B cell (primary cell): Measurements from ENCODE around the gene SNCA. TPM values are rescaled to one million over a fixed set of nuclear protein-coding genes. Genes with fewer than 3 reads are reported as not detected.

Experiments used
- ATAC-seq: fragments of 200-7000 bp; cut with Tn5 transposase; one replicate; pipeline ENCODE4 v1.10.0; 2021; ENCODE audit warnings: low read depth, mild to moderate bottlenecking, moderate number of reproducible peaks, moderate library complexity
- CTCF ChIA-PET: fragments of 350-600 bp; sonication (Branson Sonifier 250); formaldehyde crosslinking; loops from one replicate; lab custom pipeline; 2021; ENCODE audit warnings: antibody characterized with exemption, inconsistent platforms; lab: Charles Lee
- POLR2A ChIA-PET: fragments of 350-600 bp; sonication (Branson Sonifier 250); formaldehyde crosslinking; loops from one replicate; lab custom pipeline; 2021; ENCODE audit warnings: antibody characterized with exemption; lab: Charles Lee
- DNase-seq: peaks from one replicate; pipeline ENCODE4 v3.0.0; 2013
- H2AFZ ChIP-seq: 2 replicates; pipeline ENCODE4 v1.6.1; 2012; ENCODE audit warnings: mild to moderate bottlenecking, low read depth, low read length; ENCODE audit not compliant: insufficient read depth, poor library complexity, severe bottlenecking
- H3K27ac ChIP-seq, 2 donors: 1 replicate in 1 of 2; 2 replicates in 1 of 2; pipeline ENCODE4 v1.5.1; 2012 to 2013; ENCODE audit warnings: low read length in 2 of 2, mild to moderate bottlenecking in 2 of 2, moderate library complexity in 1 of 2
- H3K27me3 ChIP-seq, 4 experiments: fragments of 200-600 bp in 1 of 4; sonication (generic) in 1 of 4; replicated peaks in 1 of 4; 1 replicate in 2 of 4; 2 replicates in 2 of 4; pipeline versions ENCODE4 v1.6.1 to v1.7.0; 2013 to 2016; ENCODE audit warnings: low read length in 3 of 4, mild to moderate bottlenecking in 2 of 4, mixed read lengths in 1 of 4, moderate library complexity in 1 of 4; ENCODE audit not compliant: insufficient read depth in 4 of 4, control insufficient read depth in 3 of 4; ENCODE audit errors: control extremely low read depth in 1 of 4
- H3K36me3 ChIP-seq, 2 experiments: replicated peaks in 1 of 2; 1 replicate in 1 of 2; 2 replicates in 1 of 2; pipeline versions ENCODE4 v1.6.1 to v1.7.1; 2013; ENCODE audit warnings: low read length in 1 of 2; ENCODE audit not compliant: insufficient read depth in 2 of 2, control insufficient read depth in 1 of 2; ENCODE audit errors: control extremely low read depth in 1 of 2, extremely low read depth in 1 of 2
- H3K4me1 ChIP-seq, 2 donors: fragments of 200-600 bp in 1 of 2; sonication (generic) in 1 of 2; 1 replicate in 1 of 2; 2 replicates in 1 of 2; pipeline versions ENCODE4 v1.5.1 to v1.6.1; 2013 to 2017; ENCODE audit warnings: low read length in 2 of 2; ENCODE audit not compliant: control insufficient read depth in 2 of 2, insufficient read depth in 2 of 2
- H3K4me2 ChIP-seq: replicated peaks from 2 replicates; pipeline ENCODE3; 2012; ENCODE audit warnings: mild to moderate bottlenecking, low read depth, low read length; ENCODE audit not compliant: poor library complexity, severe bottlenecking
- H3K4me3 ChIP-seq, 5 experiments: fragments of 200-600 bp in 1 of 5; sonication (generic) in 1 of 5; 1 replicate in 3 of 5; 2 replicates in 2 of 5; pipeline versions ENCODE4 v1.5.1 to v1.7.0; 2011 to 2016; ENCODE audit warnings: low read length in 4 of 5, mild to moderate bottlenecking in 4 of 5, low read depth in 2 of 5, control low read depth in 1 of 5, moderate library complexity in 1 of 5; ENCODE audit not compliant: insufficient read depth in 1 of 5; ENCODE audit errors: control extremely low read depth in 1 of 5, extremely low read depth in 1 of 5
- H3K79me2 ChIP-seq: fragments of 200-600 bp; sonication (generic); one replicate; pipeline ENCODE4 v1.6.0; 2016; ENCODE audit warnings: low read length; ENCODE audit not compliant: control insufficient read depth, insufficient read depth
- H3K9ac ChIP-seq: fragments of 200-600 bp; sonication (generic); 2 replicates; pipeline ENCODE4 v1.6.1; 2017; ENCODE audit warnings: mild to moderate bottlenecking, low read length, moderate library complexity
- H3K9me3 ChIP-seq, 3 donors: one replicate each; pipeline versions ENCODE4 v1.6.1 to v1.7.1; 2013; ENCODE audit warnings: low read length in 2 of 3; ENCODE audit not compliant: control insufficient read depth in 2 of 3, insufficient read depth in 1 of 3; ENCODE audit errors: control extremely low read depth in 1 of 3
- H4K20me1 ChIP-seq: 2 replicates; pipeline ENCODE4 v1.6.0; 2012; ENCODE audit warnings: mild to moderate bottlenecking, low read length; ENCODE audit not compliant: insufficient read depth, control insufficient read depth, poor library complexity, severe bottlenecking
- H3K27ac Mint-ChIP-seq: one replicate; pipeline ENCODE4 v1.8.0; 2021; ENCODE audit warnings: mixed read lengths
- H3K27me3 Mint-ChIP-seq: one replicate; pipeline ENCODE4 v1.8.0; 2021; ENCODE audit warnings: mixed read lengths
- H3K4me1 Mint-ChIP-seq: one replicate; pipeline ENCODE4 v1.8.0; 2021; ENCODE audit warnings: mixed read lengths
- H3K4me3 Mint-ChIP-seq: one replicate; pipeline ENCODE4 v1.8.0; 2021; ENCODE audit warnings: mixed read lengths
- H3K9me3 Mint-ChIP-seq: one replicate; pipeline ENCODE4 v1.8.0; 2022; ENCODE audit warnings: mixed read lengths; ENCODE audit not compliant: insufficient read depth
- EZH2 ChIP-seq: IDR thresholded peaks from 2 replicates; pipeline ENCODE4 v1.6.1; 2012; ENCODE audit warnings: borderline replicate concordance, low read depth, mild to moderate bottlenecking, moderate library complexity, low read length; ENCODE audit not compliant: insufficient read depth, poor library complexity, severe bottlenecking
- WGBS: methylation state at CpG from one replicate; pipeline ENCODE4 v1.1.5; 2013; ENCODE audit warnings: missing lambda C conversion rate; ENCODE audit not compliant: insufficient coverage; 5-methylcytosine and 5-hydroxymethylcytosine counted together
- intact Hi-C: fragments of 100-400 bp; cut with micrococcal nuclease; formaldehyde crosslinking; loops from one replicate; pipeline ENCODE4 v1.10.0; 2022
- polyA plus RNA-seq: library from polyadenylated mRNA; depleted of rRNA; stranded (reverse); fragments of >200 nt; gene quantifications from 2 replicates; pipeline ENCODE4 v1.2.3, GENCODE V29; 2012
- total RNA-seq, 2 donors: library from RNA; stranded (reverse); fragments of 120-200 nt in 1 of 2; gene quantifications; 1 replicate in 1 of 2; 2 replicates in 1 of 2; pipeline versions ENCODE4 v1.2.3 to v1.2.4, GENCODE V29; 2013 to 2022
- TF ChIP-seq, protein P1 (sequence below): fragments of 200-600 bp; IDR thresholded peaks from one replicate; pipeline ENCODE4 v1.8.0; 2022; ENCODE audit warnings: antibody characterized with exemption, mild to moderate bottlenecking

SNCA gene
- total and polyA plus RNA-seq, 2 donors (not counting 1 experiment from before 2014, with no cell fraction given): 0.48 to 1.3 TPM

DNA sequence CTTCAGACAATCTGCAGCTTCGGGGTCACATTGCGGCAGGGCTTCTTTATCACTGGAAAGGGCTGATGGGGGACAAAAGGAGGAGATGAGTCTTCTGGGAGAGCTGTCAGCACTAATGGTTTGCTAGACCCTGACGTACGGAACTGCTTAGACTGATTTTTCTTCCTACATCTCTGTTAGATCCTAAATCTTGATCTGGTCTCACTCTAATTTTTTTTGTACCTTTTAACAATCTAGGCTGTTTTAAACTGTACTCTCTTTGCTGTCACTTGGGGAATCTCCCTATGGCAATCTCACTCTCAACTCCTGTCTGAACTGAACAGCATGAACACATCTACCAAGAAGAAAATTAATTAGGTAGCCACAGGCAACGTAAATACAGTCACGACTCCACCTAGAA is 120.1 kb downstream of the SNCA start:
- H3K27ac ChIP-seq: no peak overlapping the region
- TF ChIP-seq, protein P1, sequence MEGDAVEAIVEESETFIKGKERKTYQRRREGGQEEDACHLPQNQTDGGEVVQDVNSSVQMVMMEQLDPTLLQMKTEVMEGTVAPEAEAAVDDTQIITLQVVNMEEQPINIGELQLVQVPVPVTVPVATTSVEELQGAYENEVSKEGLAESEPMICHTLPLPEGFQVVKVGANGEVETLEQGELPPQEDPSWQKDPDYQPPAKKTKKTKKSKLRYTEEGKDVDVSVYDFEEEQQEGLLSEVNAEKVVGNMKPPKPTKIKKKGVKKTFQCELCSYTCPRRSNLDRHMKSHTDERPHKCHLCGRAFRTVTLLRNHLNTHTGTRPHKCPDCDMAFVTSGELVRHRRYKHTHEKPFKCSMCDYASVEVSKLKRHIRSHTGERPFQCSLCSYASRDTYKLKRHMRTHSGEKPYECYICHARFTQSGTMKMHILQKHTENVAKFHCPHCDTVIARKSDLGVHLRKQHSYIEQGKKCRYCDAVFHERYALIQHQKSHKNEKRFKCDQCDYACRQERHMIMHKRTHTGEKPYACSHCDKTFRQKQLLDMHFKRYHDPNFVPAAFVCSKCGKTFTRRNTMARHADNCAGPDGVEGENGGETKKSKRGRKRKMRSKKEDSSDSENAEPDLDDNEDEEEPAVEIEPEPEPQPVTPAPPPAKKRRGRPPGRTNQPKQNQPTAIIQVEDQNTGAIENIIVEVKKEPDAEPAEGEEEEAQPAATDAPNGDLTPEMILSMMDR: no peak
- no peak for TF ChIP-seq EZH2

DNA sequence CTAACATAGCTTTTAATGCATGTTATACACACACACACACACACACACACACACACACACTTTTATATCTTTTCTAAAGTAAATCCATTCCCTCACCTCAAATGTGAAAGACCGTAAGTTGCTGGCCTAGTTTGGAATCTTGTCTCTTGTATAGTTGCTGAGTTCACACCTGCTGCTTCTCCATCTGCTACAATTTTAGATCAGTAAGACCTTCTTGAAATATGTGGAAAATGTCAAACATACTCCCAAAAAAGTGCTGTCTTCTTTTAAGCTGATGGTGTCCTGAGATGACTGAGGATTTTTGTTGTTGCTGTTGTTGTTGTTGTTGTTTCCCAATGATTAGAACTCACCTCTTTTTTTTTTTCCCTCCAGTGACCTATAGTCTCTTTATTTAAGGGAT is 121.3 kb downstream of the SNCA start:
- H3K9ac ChIP-seq: no peak overlapping the region
- no peak overlapping the region for H2AFZ ChIP-seq
- WGBS: no CpG with 5 or more reads among the region's 1 CpG
- H3K9me3 ChIP-seq: no peaks in the 10 kb centered on the region
- TF ChIP-seq EZH2: no peak
- TF ChIP-seq, protein P1: no peak
- POLR2A ChIA-PET: no interaction called here
- Mint-ChIP-seq H3K4me1 (no peaks in the 10 kb centered on the region), H3K27ac (no peak overlapping the region), H3K27me3 (peaks cover 3% of the 10 kb centered on the region), H3K4me3 (no peak overlapping the region), H3K9me3 (peaks cover 2% of the 10 kb centered on the region)
- intact Hi-C loops: no loop called here
- CTCF ChIA-PET: no interaction called here
- no peaks in the 10 kb centered on the region for H3K27me3 ChIP-seq
- H3K4me3 ChIP-seq: no peak overlapping the region
- ATAC-seq: no peak
- no peak for DNase-seq
- H4K20me1 ChIP-seq: no peaks in the 10 kb centered on the region
- H3K4me2 ChIP-seq: no peak overlapping the region
- H3K4me1 ChIP-seq: no peaks in the 10 kb centered on the region
- H3K27ac ChIP-seq: no peak overlapping the region
- no peaks in the 10 kb centered on the region for H3K36me3 ChIP-seq
- H3K79me2 ChIP-seq: no peaks in the 10 kb centered on the region

More for the DNA sequence above, 120.1 kb downstream of the SNCA start:
- no peak overlapping the region for H3K27ac Mint-ChIP-seq
- no peaks in the 10 kb centered on the region for H3K79me2 ChIP-seq
- H3K9me3 Mint-ChIP-seq: peaks cover 2% of the 10 kb centered on the region
- ATAC-seq (no peak), DNase-seq (no peak)
- H3K4me1 ChIP-seq: no peaks in the 10 kb centered on the region
- ChIA-PET CTCF (no interaction called here), POLR2A (no interaction called here)
- no peak overlapping the region for H3K4me3 ChIP-seq
- peaks cover 3% of the 10 kb centered on the region for H3K27me3 Mint-ChIP-seq
- no peaks in the 10 kb centered on the region for H3K27me3 ChIP-seq
- H3K36me3 ChIP-seq: no peaks in the 10 kb centered on the region
- no peak overlapping the region for H3K9ac ChIP-seq
- no peaks in the 10 kb centered on the region for H3K4me1 Mint-ChIP-seq
- intact Hi-C loops: no loop called here
- no peak overlapping the region for H3K4me3 Mint-ChIP-seq
- H3K9me3 ChIP-seq: no peaks in the 10 kb centered on the region
- H3K4me2 ChIP-seq: no peak overlapping the region
- WGBS: no CpG with 5 or more reads among the region's 6 CpGs
- no peak overlapping the region for H2AFZ ChIP-seq
- H4K20me1 ChIP-seq: no peaks in the 10 kb centered on the region
